Prostate gland (tissue), 2 donors: ENCODE data around the gene PHC2. TPM values are rescaled to one million over a fixed set of nuclear protein-coding genes. Genes with fewer than 3 reads are reported as not detected.
A peak's percentile ranks its signal among the peaks of the same experiment; 100 is the strongest.

Source experiments
- DNase-seq: peaks from one replicate; pipeline ENCODE4 v3.0.0-alpha.2; 2019; ENCODE audit warnings: low spot score
- H3K27ac ChIP-seq, 2 donors: fragments of 200-600 bp; sonication (generic); 2 replicates each; pipeline ENCODE4 v1.5.1; 2017 to 2019
- H3K27me3 ChIP-seq: fragments of 200-600 bp; sonication (generic); replicated peaks from 2 replicates; pipeline ENCODE4 v1.5.1; 2019; ENCODE audit not compliant: insufficient read depth
- H3K36me3 ChIP-seq, 2 donors: fragments of 200-600 bp; sonication (generic); 1 replicate in 1 of 2; 2 replicates in 1 of 2; pipeline versions ENCODE4 v1.5.1 to v1.8.1; 2017 to 2019
- H3K4me1 ChIP-seq: fragments of 200-600 bp; sonication (generic); replicated peaks from 2 replicates; pipeline ENCODE4 v1.5.1; 2019
- H3K4me3 ChIP-seq, 2 donors: fragments of 200-600 bp; sonication (generic); 2 replicates each; pipeline ENCODE4 v1.5.1; 2017 to 2019
- H3K9me3 ChIP-seq: fragments of 200-600 bp; sonication (generic); 2 replicates; pipeline ENCODE4 v1.5.1; 2017
- POLR2A ChIP-seq: fragments of 450-650 bp; IDR thresholded peaks from one replicate; pipeline ENCODE4 v1.6.1; 2016; ENCODE audit warnings: antibody characterized with exemption, mild to moderate bottlenecking
- POLR2AphosphoS5 ChIP-seq: sonication (generic); formaldehyde crosslinking; IDR thresholded peaks from one replicate; pipeline ENCODE4 v1.6.1; 2017; ENCODE audit warnings: antibody characterized with exemption
- WGBS: methylation state at CpG from one replicate; pipeline ENCODE4 v1.1.5; 2018; 5-methylcytosine and 5-hydroxymethylcytosine counted together
- intact Hi-C: fragments of 100-400 bp; cut with DNase I; formaldehyde crosslinking; loops from one replicate; pipeline ENCODE4 v1.14.2; 2022
- total RNA-seq, 2 donors: library from RNA; depleted of rRNA; stranded (reverse); fragments of >200 nt; gene quantifications; one replicate each; pipeline ENCODE4 v1.1.0, GENCODE V29; 2016
- TF ChIP-seq, protein P1 (sequence below), 4 experiments: fragments of 200-600 bp in 2 of 4; fragments of 450-650 bp in 2 of 4; sonication (generic) in 2 of 4; IDR thresholded peaks; 1 replicate in 3 of 4; 2 replicates in 1 of 4; pipeline ENCODE4 v1.5.1; 2016 to 2019; ENCODE audit warnings: antibody characterized with exemption in 4 of 4, mild to moderate bottlenecking in 2 of 4, moderate library complexity in 2 of 4

PHC2 gene
- total RNA-seq, 2 donors from 2014 or later: 75.0 to 131 TPM

DNA sequence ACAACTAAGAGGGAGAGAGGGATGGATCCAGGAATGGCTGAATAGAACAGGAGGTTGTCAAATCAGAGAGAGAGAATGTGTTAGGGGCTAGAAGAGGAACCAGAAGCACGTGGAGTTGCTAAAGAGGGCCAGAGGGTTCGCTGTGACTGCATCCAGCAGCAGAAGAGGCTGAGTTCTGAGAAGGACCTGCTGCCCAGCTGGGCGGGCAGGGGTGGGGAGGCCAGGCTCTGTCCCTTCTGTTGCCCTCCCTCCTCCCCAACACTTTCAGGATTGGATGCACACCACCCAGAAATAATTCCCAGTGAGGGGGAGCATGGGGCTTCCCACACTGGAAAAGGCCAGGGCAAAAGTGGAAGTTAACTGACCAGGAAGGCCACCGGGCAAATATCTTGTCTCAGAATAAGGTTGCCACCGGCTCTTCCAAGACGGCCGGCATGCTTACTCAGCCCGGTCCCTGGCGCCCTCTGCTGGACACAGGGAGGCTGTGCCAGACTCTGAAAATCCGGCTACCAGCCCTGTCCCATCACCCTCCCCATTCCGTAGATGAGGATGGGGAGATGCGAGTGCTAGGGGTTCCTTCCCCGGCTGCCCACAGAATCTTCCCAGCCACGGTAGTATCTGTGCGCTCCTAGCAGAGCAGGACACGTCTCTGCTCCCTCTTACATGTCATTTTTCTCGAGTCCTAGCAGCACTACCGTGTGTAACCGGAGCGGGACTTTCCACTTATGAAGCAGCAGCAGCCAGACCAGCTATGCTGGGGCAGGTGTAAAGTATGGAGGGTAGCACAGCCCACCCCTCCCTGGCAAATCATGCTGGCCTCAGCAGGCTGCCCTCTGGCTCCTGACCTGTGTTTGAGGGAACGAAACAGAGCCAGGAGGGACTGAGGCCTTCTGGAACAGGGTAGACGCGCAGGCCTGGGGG, 63.1 kb downstream of the PHC2 start:
- Histone ChIP-seq H3K27ac (peak overlapping the region in 1 of 2 donors; percentile 9), H3K36me3 (no peaks in the 10 kb centered on the region), H3K4me3 (no peak overlapping the region), H3K4me1 (peaks cover 16% of the 10 kb centered on the region), H3K27me3 (no peaks in the 10 kb centered on the region), H3K9me3 (no peaks in the 10 kb centered on the region)
- TF ChIP-seq, protein P1, sequence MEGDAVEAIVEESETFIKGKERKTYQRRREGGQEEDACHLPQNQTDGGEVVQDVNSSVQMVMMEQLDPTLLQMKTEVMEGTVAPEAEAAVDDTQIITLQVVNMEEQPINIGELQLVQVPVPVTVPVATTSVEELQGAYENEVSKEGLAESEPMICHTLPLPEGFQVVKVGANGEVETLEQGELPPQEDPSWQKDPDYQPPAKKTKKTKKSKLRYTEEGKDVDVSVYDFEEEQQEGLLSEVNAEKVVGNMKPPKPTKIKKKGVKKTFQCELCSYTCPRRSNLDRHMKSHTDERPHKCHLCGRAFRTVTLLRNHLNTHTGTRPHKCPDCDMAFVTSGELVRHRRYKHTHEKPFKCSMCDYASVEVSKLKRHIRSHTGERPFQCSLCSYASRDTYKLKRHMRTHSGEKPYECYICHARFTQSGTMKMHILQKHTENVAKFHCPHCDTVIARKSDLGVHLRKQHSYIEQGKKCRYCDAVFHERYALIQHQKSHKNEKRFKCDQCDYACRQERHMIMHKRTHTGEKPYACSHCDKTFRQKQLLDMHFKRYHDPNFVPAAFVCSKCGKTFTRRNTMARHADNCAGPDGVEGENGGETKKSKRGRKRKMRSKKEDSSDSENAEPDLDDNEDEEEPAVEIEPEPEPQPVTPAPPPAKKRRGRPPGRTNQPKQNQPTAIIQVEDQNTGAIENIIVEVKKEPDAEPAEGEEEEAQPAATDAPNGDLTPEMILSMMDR (IDR thresholded peaks at IDR 0.05): peak; percentile 86 to 98 (median 96)
- peak; percentile 60 for TF ChIP-seq POLR2AphosphoS5
- no peak for TF ChIP-seq POLR2A
- 36% methylated on average over 23 of the region's 23 CpGs for WGBS
- intact Hi-C loops: loop anchor here (2.0 to 5.0 kb wide), 3 partner anchors 73 to 150 kb away; partner anchors contain the start of gene ZSCAN20
- peak; percentile 85 for DNase-seq

DNA sequence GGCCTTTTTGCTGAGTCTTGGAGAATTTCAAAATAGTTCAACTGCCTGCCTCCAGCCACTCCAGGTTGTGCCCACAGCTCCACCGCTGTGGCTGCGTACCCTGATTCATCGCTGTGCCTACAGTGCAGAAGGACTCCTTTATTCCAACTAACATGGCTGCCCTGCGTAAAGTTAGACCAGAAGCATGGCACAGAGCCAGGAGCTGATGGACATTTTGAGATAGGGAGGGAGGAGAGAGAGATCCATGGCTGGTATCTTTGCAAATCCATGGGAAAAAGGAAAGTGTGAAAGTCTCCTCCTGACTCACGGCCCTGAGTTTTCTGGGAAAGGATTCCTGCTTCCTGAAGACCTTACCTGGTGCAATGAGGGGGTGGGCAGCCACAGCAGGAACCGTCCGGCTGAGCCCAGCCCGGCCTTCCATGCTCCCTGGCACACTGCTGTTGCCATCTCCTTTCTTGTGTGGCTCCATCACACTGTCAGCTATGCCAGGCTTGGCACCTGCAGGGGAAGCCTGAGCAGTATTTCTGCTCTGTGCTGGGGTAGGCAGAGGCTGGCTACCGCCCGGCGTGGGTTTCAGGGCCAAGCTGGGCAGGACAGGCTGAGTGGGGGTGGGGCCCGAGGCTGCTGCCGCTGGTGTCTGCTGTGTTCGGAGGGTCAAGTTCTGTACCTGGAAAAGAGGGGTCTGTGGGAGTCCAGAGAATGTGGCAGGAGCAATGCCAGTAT, 64.0 kb downstream of the PHC2 start:
- Histone ChIP-seq H3K4me3 (no peak overlapping the region), H3K36me3 (no peaks in the 10 kb centered on the region), H3K4me1 (peaks cover 11% of the 10 kb centered on the region), H3K27me3 (no peaks in the 10 kb centered on the region), H3K27ac (peak overlapping the region in 1 of 2 donors; percentile 9), H3K9me3 (no peaks in the 10 kb centered on the region)
- intact Hi-C loops: loop anchor here (2.0 to 5.0 kb wide), 3 partner anchors 72 to 150 kb away; partner anchors contain the start of gene ZSCAN20
- WGBS: 62% methylated on average over 14 of the region's 14 CpGs
- no peak for DNase-seq
- TF ChIP-seq, protein P1 (IDR thresholded peaks at IDR 0.05): no peak
- TF ChIP-seq POLR2A (no peak), POLR2AphosphoS5 (no peak)

DNA sequence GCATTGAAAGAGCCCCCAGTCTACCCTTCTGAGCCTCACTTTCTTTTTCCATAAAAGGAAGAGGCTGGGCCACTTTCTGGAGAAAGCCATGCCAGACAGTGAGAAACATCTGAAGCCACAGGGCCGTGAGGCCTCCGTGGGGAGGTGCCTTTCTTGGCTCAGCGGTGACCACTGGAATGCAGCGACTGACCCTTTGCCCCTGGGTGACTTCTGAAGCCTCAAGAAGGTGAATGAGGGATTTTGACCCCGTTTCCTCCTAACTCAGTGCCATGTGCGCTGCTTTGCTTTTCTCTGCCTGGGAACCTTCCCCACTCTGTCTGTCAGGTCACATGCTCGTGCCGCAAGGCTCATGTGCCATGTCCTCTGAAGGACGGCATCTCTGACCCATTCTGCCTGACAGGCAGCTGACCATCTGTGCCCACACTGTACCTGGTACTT, 65.3 kb downstream of the PHC2 start:
- H3K4me1 ChIP-seq: peaks cover 7% of the 10 kb centered on the region
- no peak overlapping the region for H3K4me3 ChIP-seq
- no peak for TF ChIP-seq POLR2AphosphoS5
- TF ChIP-seq POLR2A: no peak
- TF ChIP-seq, protein P1 (IDR thresholded peaks at IDR 0.05): no peak
- H3K27me3 ChIP-seq: no peaks in the 10 kb centered on the region
- no peak for DNase-seq
- no peaks in the 10 kb centered on the region for H3K36me3 ChIP-seq
- no peaks in the 10 kb centered on the region for H3K9me3 ChIP-seq
- 48% methylated on average over 9 of the region's 9 CpGs for WGBS
- intact Hi-C loops: loop anchor here (5.0 kb wide), 2 partner anchors 107 to 148 kb away; partner anchors contain the start of gene ZSCAN20
- peak overlapping the region; percentile 63 to 65 for H3K27ac ChIP-seq

DNA sequence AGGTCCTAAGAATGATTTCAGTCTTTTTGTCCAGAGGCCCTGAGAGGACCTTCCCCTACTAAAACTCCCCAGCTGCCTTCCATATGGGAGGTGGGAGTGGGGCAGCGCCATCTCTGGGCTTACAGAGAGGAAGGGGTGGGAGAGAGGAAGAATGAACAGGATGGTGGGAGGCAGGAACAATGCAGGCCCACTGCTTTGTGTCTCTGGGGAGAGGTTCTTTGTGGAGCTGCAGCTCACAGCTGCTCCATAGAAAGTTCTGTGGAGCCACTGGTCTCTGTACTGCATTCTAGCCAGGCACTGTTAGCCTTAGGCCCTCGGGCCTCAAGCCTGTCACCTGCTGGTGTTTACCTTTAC, 66.4 kb downstream of the PHC2 start:
- Histone ChIP-seq H3K27ac (peak overlapping the region; percentile 63 to 65), H3K27me3 (no peaks in the 10 kb centered on the region), H3K4me1 (peaks cover 7% of the 10 kb centered on the region), H3K9me3 (no peaks in the 10 kb centered on the region), H3K4me3 (no peak overlapping the region), H3K36me3 (no peaks in the 10 kb centered on the region)
- intact Hi-C loops: no loop called here
- TF ChIP-seq, protein P1 (IDR thresholded peaks at IDR 0.05): no peak
- no peak for TF ChIP-seq POLR2AphosphoS5
- no peak for TF ChIP-seq POLR2A
- 3% methylated on average over 2 of the region's 2 CpGs for WGBS
- no peak for DNase-seq
